Measurements from ENCODE around the gene HSPA12B.

The HSPA12B gene

DNA sequence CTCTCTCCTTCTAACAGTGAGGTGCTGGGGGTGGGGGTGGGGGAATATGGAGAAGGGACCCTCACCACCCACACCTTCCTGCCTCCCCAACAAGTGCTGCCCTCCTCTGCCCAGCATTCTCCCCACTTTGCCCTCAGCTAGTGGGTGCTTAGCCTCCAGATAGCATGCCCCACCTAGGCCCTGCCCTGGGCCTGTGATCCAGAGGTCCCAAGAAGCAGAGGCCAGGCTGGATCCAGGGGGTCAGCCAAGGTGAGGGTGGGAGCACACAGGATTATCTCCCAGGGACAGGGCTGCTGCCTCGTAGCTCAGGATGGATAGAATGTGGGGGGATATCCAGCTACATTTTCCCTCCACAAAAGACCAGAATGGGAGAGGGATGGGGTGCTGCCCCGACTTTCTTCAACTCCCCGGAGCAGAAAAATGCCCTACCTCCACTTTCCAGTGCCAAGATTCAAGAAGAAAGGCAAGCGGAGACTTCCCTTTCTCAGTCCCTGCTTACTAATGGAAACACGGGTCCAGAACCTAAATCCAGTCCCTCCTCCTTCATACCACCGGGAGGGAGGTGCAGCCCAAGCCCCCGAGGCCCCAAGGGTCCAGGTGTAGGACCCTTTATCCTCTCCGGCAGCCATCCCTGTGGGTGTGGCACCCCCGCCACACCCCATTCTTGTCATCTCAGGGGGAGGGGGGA is 34.1 kb downstream of the HSPA12B start:
- Mint-ChIP-seq H3K27me3 (no peaks in the 10 kb centered on the region), H3K36me3 (ENCODE audit: low read depth) (peaks cover 21% of the 10 kb centered on the region), H3K9me3 (no peaks in the 10 kb centered on the region), H3K4me3 (peak overlapping the region; percentile 91), H3K4me1 (ENCODE audit: low read depth) (peaks cover 64% of the 10 kb centered on the region), H3K27ac (peak overlapping the region; percentile 89)
- intact Hi-C loops (cut with micrococcal nuclease), result loop anchor here (1.0 kb wide), 1 partner anchor 15 kb away; the partner anchor contains the start of gene SPEF1

DNA sequence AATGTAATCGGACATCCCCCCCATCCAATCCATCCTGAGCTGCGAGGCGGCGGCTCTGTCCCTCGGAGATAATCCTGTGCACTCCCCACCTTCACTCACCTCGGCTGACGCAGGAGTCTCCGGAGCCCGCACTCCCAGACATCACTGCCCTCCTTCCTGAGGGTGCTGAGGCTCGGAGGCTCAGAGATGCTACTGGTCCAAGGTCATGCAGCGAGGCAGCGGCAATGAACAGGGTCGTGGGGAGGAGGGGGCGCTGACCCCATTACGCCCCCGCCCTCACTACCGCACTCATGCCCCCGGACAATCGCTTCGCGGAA is 34.6 kb downstream of the HSPA12B start:
- peaks cover 16% of the 10 kb centered on the region for H3K36me3 Mint-ChIP-seq (ENCODE audit: low read depth)
- peak overlapping the region; percentile 89 for H3K27ac Mint-ChIP-seq
- no peaks in the 10 kb centered on the region for H3K27me3 Mint-ChIP-seq
- H3K4me1 Mint-ChIP-seq (ENCODE audit: low read depth), result peaks cover 60% of the 10 kb centered on the region
- H3K4me3 Mint-ChIP-seq, result peak overlapping the region; percentile 91
- intact Hi-C loops (cut with micrococcal nuclease), result loop anchor here (1.0 kb wide), 1 partner anchor 14 kb away; the partner anchor contains the start of gene SPEF1
- no peaks in the 10 kb centered on the region for H3K9me3 Mint-ChIP-seq

DNA sequence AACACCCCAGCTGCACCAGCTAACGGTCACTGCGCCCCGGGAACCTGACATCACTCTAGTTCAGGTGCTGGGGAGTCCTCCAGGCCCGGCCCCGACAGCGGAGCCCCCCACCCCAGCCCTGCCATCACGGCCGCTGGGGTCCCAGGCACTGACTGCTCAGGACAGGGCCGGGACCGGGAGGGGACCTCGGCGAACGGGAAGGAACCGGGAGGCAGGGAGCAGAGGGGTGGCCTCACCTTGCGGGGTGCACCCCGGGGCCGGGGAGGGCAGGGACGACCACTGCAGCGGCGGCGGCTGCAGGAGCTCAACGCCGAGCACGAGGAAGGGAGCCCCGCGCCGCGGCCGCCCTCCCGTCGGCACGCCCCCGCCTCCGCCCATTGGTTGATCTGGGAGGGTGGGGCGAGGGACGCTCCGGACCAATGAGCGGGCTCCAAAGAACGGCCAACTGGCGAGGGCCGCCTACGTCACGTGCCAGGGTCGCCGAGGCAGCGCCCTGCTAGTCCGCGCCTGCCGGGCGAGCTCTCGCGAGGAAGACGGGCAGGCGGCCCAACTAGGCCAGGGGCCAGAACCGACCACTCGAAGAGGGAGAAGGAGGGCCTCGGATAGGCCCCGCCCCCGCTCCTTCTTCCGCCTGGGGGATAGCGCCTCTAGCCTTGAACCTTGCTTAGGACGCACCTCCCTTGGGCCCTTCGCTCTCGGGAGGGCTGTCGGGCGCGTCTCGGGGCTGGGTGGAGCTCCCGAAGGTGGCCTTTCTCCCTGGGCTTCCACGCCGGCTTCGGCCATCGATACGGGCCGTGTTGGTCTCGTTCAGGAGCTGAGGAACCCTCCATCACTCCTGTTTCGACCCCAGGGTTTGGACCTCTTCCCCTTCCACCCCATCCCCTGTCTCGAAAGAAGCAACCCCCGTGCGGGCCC is 35.2 kb downstream of the HSPA12B start, which contains the start of gene ADISSP:
Gene ADISSP (minus strand): TSS at position 327 of the 915 bp plus-strand sequence. CDS start 7,653 bp downstream, outside the sequence.
- Mint-ChIP-seq H3K4me1 (ENCODE audit: low read depth) (peaks cover 60% of the 10 kb centered on the region), H3K27me3 (no peaks in the 10 kb centered on the region), H3K9me3 (no peaks in the 10 kb centered on the region), H3K4me3 (peak within 1 kb of the TSS; percentile 91), H3K27ac (peak within 1 kb of the TSS; percentile 89), H3K36me3 (ENCODE audit: low read depth) (peaks cover 10% of the 10 kb centered on the region)
- intact Hi-C loops (cut with micrococcal nuclease), result loop anchor here (1.0 kb wide), 2 partner anchors 14 kb away; partner anchors contain the start of gene SPEF1

DNA sequence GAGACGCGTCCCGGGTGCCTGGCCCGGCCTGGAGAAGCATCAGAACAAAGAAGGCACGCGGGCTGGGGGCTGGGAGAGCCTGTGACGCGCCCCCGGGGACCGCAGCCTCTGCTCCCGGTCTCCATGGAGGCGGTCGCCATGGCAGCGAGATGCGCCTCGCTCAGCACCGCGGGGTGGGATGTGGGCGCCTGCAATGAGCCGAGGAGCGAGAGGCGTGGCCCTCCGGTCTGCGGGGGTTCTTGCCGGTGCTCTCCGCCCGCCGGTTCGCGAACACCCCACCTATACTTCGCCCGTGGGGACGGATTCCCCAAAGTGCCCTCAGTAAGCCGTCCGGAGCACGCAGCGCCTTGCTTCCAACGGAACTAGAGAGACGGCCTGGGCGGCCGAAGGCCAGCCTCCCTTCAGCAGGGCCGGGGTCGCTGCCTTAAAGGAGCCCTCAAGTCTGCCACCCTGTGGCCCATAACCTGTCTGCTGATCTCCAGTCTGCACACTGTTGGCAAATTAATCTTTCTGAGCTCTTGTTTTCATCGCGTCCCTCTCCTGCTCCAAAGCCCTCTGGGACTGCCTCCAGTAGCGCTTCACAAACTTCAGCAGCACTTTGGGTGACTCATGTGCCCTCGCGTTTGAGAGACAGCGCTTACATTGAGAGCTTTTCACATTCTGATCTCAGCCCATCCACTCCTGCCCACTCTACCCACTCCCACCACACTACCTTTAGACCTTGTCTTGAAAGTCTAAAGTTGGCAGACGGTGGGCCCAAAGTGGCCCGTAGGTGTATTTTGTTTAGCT is 36.1 kb downstream of the HSPA12B start:
- intact Hi-C loops (cut with micrococcal nuclease), result loop anchor here (1.0 kb wide), 1 partner anchor 15 kb away; no protein-coding TSS in a partner anchor
- Mint-ChIP-seq H3K27me3 (no peaks in the 10 kb centered on the region), H3K36me3 (ENCODE audit: low read depth) (peaks cover 7% of the 10 kb centered on the region), H3K4me1 (ENCODE audit: low read depth) (peaks cover 55% of the 10 kb centered on the region), H3K4me3 (peak overlapping the region; percentile 91), H3K27ac (peak overlapping the region; percentile 89), H3K9me3 (no peaks in the 10 kb centered on the region)

DNA sequence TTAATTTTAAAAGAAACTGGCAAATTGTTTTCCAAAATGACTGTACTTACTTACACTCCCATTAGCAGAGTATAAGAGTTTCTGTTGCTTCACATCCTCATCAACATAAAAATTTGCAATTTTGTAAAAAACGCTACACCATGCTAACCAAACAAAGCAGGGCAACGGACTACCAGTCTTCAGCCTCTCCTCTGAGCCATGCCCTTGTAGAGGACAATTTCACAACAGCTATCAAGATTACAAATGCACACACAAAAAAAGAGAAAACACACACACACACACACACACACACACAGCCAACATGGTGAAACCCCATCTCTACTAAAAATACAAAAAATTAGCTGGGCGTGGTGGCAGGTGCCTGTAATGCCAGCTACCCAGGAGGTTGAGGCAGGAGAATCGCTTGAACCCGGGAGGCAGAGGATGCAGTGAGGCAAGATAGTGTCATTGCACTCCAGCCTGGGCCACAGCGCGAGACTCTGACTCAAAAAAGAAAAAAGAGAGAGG is 39.1 kb downstream of the HSPA12B start:
- intact Hi-C loops (cut with micrococcal nuclease), result no loop called here
- no peak overlapping the region for H3K27ac Mint-ChIP-seq

DNA sequence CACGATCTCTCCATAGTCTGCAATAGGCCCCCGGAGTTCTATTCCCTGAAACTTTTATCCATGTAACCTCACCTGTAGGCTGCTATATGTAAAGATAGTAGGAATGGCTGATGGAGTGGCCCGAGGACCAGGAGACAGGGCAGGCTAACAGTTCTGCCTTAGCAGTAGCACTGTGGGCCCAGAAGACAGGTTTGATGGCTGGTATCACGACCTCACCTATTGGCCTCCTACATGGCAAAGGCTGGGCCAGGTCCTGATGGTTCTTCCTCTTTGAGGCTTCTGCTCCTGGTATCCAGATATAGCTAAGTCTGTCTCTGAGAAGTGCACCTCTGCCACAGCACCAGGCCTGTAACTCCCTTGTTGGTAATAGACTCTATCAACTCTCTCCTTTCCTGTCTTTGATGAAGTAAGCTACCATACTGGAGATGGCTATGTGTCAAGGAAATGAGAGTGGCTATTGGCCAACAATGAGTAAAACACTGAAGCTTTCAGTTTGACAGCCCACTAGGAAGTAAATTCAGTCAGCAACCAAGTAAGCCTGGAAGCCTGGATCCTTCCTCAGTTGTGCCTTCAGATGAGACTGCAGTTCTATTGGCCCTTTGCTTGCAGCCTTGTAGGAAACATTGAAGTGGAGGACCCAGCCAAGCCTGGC is 43.1 kb downstream of the HSPA12B start:
- no peaks in the 10 kb centered on the region for H3K36me3 Mint-ChIP-seq (ENCODE audit: low read depth)
- peaks cover 35% of the 10 kb centered on the region for H3K4me1 Mint-ChIP-seq (ENCODE audit: low read depth)
- intact Hi-C loops (cut with micrococcal nuclease), result no loop called here
- H3K27me3 Mint-ChIP-seq, result peaks cover 22% of the 10 kb centered on the region
- no peak overlapping the region for H3K27ac Mint-ChIP-seq
- H3K9me3 Mint-ChIP-seq, result no peaks in the 10 kb centered on the region
- H3K4me3 Mint-ChIP-seq, result no peak overlapping the region

More for the DNA sequence above, 39.1 kb downstream of the HSPA12B start:
- H3K9me3 Mint-ChIP-seq, result no peaks in the 10 kb centered on the region
- H3K4me1 Mint-ChIP-seq (ENCODE audit: low read depth), result peaks cover 24% of the 10 kb centered on the region
- peaks cover 7% of the 10 kb centered on the region for H3K36me3 Mint-ChIP-seq (ENCODE audit: low read depth)
- H3K27me3 Mint-ChIP-seq, result no peaks in the 10 kb centered on the region
- H3K4me3 Mint-ChIP-seq, result no peak overlapping the region

DNA sequence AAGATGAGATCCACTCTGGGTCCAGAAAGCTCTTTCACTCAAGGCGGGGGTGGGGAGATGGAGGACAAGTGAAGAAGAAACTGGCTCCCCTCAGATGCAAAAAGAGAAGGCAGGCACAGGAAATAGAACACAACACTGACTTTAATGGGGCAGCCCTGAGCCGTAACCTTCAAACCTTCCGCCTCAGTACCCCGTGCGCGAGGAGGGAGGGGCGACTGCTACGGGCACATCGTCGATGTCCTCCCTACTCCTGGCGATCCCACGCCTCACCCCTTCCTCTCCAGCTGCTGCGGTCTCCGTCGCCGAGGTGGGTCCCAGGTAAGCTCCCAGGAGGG is 44.9 kb downstream of the HSPA12B start:
- peak overlapping the region; percentile 84 for H3K27ac Mint-ChIP-seq
- H3K27me3 Mint-ChIP-seq, result peaks cover 22% of the 10 kb centered on the region
- no peaks in the 10 kb centered on the region for H3K9me3 Mint-ChIP-seq
- H3K4me3 Mint-ChIP-seq, result peak overlapping the region; percentile 91
- peaks cover 52% of the 10 kb centered on the region for H3K4me1 Mint-ChIP-seq (ENCODE audit: low read depth)
- no peaks in the 10 kb centered on the region for H3K36me3 Mint-ChIP-seq (ENCODE audit: low read depth)
- intact Hi-C loops (cut with micrococcal nuclease), result no loop called here

DNA sequence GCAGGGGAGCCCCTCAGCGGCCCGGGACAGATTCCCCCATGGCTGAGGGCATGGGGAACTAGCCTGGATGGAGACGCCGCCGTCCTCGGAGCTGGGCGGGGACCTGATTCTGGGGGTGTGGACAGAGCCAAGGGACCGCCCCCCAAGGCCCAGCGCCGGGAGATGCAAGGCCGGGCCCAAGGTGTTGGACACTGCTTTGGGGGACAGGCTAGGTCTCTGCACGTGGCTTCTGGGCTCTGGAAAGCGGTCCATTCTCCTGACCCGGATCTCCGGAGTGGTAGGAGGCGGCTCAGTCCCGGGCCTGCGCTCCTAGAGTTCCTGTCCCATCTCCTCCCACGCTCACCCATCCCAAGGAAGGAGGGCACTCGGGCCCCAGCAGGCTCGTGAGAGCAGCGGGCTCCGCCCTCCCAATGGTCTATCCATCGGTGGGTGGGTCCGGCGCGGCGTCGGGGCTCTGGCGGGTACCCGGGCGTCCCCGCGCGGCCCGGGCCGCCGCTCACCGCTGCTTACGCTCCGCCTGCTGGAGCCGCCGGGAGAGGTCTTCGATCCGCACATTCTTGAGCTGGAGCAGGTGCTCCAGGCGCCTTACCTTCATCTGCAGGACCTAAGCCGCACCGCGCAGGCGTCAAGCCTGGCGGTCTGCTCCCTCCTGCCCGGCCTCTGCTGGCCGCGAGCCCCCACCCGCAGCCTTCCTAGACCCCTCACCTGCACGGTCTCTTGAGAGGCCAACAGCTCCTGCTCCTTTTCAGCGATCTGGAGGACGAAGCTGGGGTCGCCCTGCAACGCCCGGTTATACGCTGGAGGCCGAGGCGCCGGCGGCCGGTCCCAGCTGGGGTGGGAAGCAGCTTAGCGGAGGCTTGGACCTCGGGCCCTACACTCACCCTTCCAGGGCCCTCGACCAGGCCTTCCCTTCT is 45.5 kb downstream of the HSPA12B start:
- Mint-ChIP-seq H3K36me3 (ENCODE audit: low read depth) (peaks cover 5% of the 10 kb centered on the region), H3K9me3 (no peaks in the 10 kb centered on the region), H3K4me3 (peak overlapping the region; percentile 91), H3K4me1 (ENCODE audit: low read depth) (peaks cover 58% of the 10 kb centered on the region), H3K27me3 (peaks cover 22% of the 10 kb centered on the region), H3K27ac (peak overlapping the region; percentile 84)
- intact Hi-C loops (cut with micrococcal nuclease), result no loop called here

DNA sequence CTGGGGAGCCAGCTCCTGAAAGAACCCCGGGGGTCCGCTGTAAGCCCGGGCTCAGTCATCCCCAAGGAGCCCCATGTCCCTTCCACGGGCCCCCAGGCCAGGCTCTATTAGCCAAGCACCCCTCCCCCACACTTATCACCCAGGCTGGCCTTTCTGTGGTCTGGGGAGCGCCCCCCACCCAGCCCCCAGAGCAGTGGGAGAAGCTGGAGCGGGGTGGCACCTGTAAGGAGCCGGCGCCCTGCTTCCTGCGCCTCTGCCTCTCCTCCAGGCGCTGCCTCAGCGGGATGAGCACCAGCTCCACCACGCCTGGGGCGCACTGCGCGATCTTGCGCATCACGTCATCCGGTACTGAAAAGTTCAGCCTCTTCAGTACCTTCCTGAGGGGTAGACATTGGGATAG is 46.5 kb downstream of the HSPA12B start:
- intact Hi-C loops (cut with micrococcal nuclease), result no loop called here
- H3K27me3 Mint-ChIP-seq, result peaks cover 22% of the 10 kb centered on the region
- peaks cover 68% of the 10 kb centered on the region for H3K4me1 Mint-ChIP-seq (ENCODE audit: low read depth)
- peak overlapping the region; percentile 45 for H3K27ac Mint-ChIP-seq
- no peaks in the 10 kb centered on the region for H3K9me3 Mint-ChIP-seq
- H3K4me3 Mint-ChIP-seq, result no peak overlapping the region
- H3K36me3 Mint-ChIP-seq (ENCODE audit: low read depth), result peaks cover 15% of the 10 kb centered on the region

DNA sequence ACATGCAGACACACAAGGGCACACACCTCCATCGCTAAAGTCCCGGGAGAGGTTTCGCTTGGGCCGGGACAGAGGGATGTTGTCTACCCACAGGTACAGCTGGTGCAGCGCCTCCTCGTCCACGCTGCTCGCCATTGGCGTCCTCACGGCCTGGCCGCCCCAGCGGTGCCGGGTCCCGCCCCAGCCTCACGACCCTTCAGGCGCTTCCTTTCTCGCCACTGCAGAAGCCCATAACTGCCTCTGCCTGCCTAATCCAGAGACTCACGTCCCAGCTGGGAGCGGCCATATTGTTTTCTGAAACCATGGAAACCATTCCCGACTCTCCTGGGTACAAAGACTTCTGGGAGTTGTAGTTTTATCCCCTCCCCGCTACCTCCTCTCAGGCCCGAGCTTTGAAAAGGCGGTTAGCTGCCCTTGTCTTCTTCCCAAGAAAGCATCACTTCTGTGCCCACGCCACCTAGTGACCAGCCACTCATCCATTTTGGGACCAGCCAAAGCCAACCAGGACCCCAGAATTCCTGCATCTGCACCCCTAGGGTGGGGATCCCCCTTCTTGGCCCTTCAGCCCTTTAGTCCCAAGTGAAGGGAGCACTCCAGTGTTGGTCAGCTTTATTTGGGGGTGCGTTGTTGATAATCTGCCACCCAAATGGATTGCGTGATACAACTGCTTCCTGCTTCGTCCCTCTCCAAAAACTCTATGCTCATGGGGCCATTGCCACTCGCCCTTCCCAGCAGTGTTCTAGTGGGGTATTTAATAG is 48.8 kb downstream of the HSPA12B start, which contains the start of gene SPEF1:
Gene SPEF1 (minus strand): TSS at position 296 of the 758 bp plus-strand sequence. CDS start 161 bp downstream, at position 135.
- H3K27ac Mint-ChIP-seq, result peak within 1 kb of the TSS; percentile 51
- H3K4me1 Mint-ChIP-seq (ENCODE audit: low read depth), result peaks cover 82% of the 10 kb centered on the region
- peaks cover 22% of the 10 kb centered on the region for H3K27me3 Mint-ChIP-seq
- H3K36me3 Mint-ChIP-seq (ENCODE audit: low read depth), result peaks cover 35% of the 10 kb centered on the region
- H3K4me3 Mint-ChIP-seq, result peak within 1 kb of the TSS; percentile 61
- intact Hi-C loops (cut with micrococcal nuclease), result loop anchor here (1.0 to 2.0 kb wide), 3 partner anchors 14 to 105 kb away; partner anchors contain the start of gene ADISSP
- H3K9me3 Mint-ChIP-seq, result no peaks in the 10 kb centered on the region

DNA sequence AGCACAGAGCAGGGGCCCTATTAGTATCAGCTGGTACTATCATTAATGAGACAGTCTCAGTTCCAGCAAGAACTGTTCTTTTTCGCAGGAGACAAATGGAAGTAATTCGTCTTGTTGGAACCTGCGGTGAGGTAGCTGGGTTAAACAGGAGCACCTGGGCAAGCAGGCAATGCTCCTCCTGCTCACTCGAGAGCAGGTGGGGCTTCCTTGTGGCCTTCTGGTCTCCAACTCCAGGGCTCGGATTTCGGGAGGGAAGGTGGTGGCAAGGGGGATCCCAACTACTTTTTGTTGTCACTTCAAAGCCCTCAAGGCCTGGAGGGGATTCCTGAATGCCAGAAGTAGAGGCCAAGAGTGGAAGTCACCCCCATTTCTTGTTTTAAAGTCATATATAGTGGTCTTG is 50.1 kb downstream of the HSPA12B start:
- peaks cover 35% of the 10 kb centered on the region for H3K36me3 Mint-ChIP-seq (ENCODE audit: low read depth)
- no peak overlapping the region for H3K4me3 Mint-ChIP-seq
- peaks cover 23% of the 10 kb centered on the region for H3K27me3 Mint-ChIP-seq
- H3K9me3 Mint-ChIP-seq, result no peaks in the 10 kb centered on the region
- peaks cover 76% of the 10 kb centered on the region for H3K4me1 Mint-ChIP-seq (ENCODE audit: low read depth)
- no peak overlapping the region for H3K27ac Mint-ChIP-seq
- intact Hi-C loops (cut with micrococcal nuclease), result no loop called here

DNA sequence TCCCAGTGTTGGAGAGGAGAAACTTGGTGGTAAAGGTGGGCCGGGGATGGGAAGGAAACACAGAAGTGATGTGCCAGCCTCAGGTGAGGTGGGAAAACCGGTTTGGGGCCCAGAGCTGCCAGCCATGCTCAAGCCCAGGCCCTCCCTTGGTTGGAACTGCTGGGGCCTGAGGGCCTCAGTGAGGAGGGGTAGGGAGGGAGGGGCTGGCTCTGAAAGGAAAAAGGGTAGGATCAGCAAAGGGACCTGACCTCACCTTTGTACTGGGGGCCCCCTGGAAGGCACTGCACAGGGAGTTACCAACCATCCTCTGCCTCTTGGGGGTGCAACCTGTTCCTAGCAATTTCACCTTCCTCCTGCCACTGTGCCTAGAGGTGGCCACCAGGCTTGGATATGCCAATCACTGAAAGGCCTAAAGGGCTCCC is 50.6 kb downstream of the HSPA12B start:
- intact Hi-C loops (cut with micrococcal nuclease), result no loop called here
- no peak overlapping the region for H3K4me3 Mint-ChIP-seq
- peaks cover 23% of the 10 kb centered on the region for H3K27me3 Mint-ChIP-seq
- H3K4me1 Mint-ChIP-seq (ENCODE audit: low read depth), result peaks cover 75% of the 10 kb centered on the region
- H3K9me3 Mint-ChIP-seq, result no peaks in the 10 kb centered on the region
- H3K27ac Mint-ChIP-seq, result no peak overlapping the region
- H3K36me3 Mint-ChIP-seq (ENCODE audit: low read depth), result peaks cover 35% of the 10 kb centered on the region
